ENCODE measurements around the gene USH2A. TPM values are rescaled to one million over a fixed set of nuclear protein-coding genes. Genes with fewer than 3 reads are reported as not detected.

Gene USH2A
- total RNA-seq, 1 donor from 2014 or later, result not detected

DNA sequence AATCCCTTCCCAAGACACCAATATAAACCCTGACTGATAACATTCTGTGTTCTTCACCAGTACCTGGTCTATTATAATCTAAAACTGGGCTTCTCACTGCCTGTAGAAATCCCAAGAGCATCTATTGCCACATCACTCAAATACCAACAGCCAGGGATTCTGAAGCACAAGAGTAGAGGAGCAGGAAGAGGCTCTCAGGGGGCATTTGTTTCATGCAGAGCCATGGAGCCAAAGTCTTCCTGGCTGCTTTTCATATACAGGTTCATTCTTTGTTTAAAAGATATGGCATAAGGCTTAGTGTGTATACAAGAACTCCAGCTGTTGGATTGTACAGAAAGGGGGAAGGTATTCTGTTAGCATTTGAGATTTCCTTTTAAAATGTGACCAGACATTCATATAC, 38.2 kb upstream of the USH2A start:
- Histone ChIP-seq H3K4me3 (ENCODE audit: low read depth, low read length) (no peak overlapping the region), H3K36me3 (ENCODE audit: control insufficient read depth, insufficient read depth, low read length) (no peaks in the 10 kb centered on the region), H3K27me3 (ENCODE audit: control insufficient read depth, insufficient read depth, low read length) (no peaks in the 10 kb centered on the region)
- DNase-seq (ENCODE audit: low read depth), result no peak
- TF ChIP-seq CTCF (IDR thresholded peaks at IDR 0.05; ENCODE audit: insufficient read depth, low read length, poor library complexity, severe bottlenecking), result no peak

- H3K36me3 ChIP-seq (ENCODE audit: control insufficient read depth, insufficient read depth, low read length), result no peaks in the 10 kb centered on the region
- DNase-seq (ENCODE audit: low read depth), result no peak
- TF ChIP-seq CTCF (IDR thresholded peaks at IDR 0.05; ENCODE audit: insufficient read depth, low read length, poor library complexity, severe bottlenecking), result no peak
- H3K4me3 ChIP-seq (ENCODE audit: low read depth, low read length), result no peak overlapping the region
- H3K27me3 ChIP-seq (ENCODE audit: control insufficient read depth, insufficient read depth, low read length), result no peaks in the 10 kb centered on the region
Observed at GRCh38 chr1:216459651-216460207, 36.5 kb upstream of the USH2A start.

DNA sequence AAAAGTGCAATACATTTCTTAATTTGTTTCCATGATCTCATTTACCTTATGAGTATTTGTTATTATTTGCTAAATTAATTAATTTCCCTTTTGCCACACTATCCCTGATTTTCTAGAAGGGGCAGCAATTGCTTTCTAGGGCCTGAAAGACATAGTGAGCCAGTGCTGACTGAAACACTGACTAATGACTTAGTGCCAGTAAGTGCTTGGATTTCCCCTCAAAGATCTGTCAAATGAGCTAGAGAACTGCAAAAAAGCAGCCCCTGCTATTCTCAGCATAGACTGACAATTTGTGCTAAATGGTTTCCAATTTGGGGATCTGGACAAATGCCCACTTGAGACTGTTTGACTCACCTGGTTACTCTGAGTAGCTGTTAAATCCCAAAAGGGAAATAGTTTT, 35.6 kb upstream of the USH2A start:
- no peak for TF ChIP-seq CTCF (IDR thresholded peaks at IDR 0.05; ENCODE audit: insufficient read depth, low read length, poor library complexity, severe bottlenecking)
- Histone ChIP-seq H3K36me3 (ENCODE audit: control insufficient read depth, insufficient read depth, low read length) (no peaks in the 10 kb centered on the region), H3K27me3 (ENCODE audit: control insufficient read depth, insufficient read depth, low read length) (no peaks in the 10 kb centered on the region), H3K4me3 (ENCODE audit: low read depth, low read length) (no peak overlapping the region)
- DNase-seq (ENCODE audit: low read depth), result no peak

- Histone ChIP-seq H3K36me3 (ENCODE audit: control insufficient read depth, insufficient read depth, low read length) (no peaks in the 10 kb centered on the region), H3K4me3 (ENCODE audit: low read depth, low read length) (no peak overlapping the region), H3K27me3 (ENCODE audit: control insufficient read depth, insufficient read depth, low read length) (no peaks in the 10 kb centered on the region)
- TF ChIP-seq CTCF (IDR thresholded peaks at IDR 0.05; ENCODE audit: insufficient read depth, low read length, poor library complexity, severe bottlenecking), result no peak
- no peak for DNase-seq (ENCODE audit: low read depth)
Observed at GRCh38 chr1:216457356-216457755, 34.1 kb upstream of the USH2A start.

- Histone ChIP-seq H3K4me3 (ENCODE audit: low read depth, low read length) (no peak overlapping the region), H3K27me3 (ENCODE audit: control insufficient read depth, insufficient read depth, low read length) (no peaks in the 10 kb centered on the region), H3K36me3 (ENCODE audit: control insufficient read depth, insufficient read depth, low read length) (no peaks in the 10 kb centered on the region)
- DNase-seq (ENCODE audit: low read depth), result no peak
- TF ChIP-seq CTCF (IDR thresholded peaks at IDR 0.05; ENCODE audit: insufficient read depth, low read length, poor library complexity, severe bottlenecking), result no peak
Observed at GRCh38 chr1:216456682-216457081, 33.4 kb upstream of the USH2A start.

DNA sequence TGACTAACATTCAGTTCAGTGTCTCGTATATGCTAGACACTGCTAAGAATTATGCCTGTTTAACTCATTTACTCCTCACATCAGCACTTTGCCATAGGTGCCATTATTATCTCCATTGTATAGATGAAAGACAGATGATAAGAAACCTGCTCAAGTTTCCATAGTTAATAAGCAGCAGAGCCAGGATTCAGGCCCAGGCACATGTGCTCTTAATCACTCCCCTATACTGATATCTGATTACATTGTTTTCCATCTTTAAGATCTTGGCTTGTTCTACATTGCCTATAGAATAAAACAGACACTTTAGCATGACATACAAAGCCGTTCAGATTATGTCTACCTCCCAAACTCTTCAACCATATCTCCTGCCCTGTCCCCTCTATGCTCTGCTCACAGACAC, 30.5 kb upstream of the USH2A start:
- H3K4me3 ChIP-seq (ENCODE audit: low read depth, low read length), result no peak overlapping the region
- TF ChIP-seq CTCF (IDR thresholded peaks at IDR 0.05; ENCODE audit: insufficient read depth, low read length, poor library complexity, severe bottlenecking), result no peak
- H3K27me3 ChIP-seq (ENCODE audit: control insufficient read depth, insufficient read depth, low read length), result no peaks in the 10 kb centered on the region
- no peak for DNase-seq (ENCODE audit: low read depth)
- no peaks in the 10 kb centered on the region for H3K36me3 ChIP-seq (ENCODE audit: control insufficient read depth, insufficient read depth, low read length)
